ENCODE data around the gene CRYBA2. TPM values are rescaled to one million over a fixed set of nuclear protein-coding genes. Genes with fewer than 3 reads are reported as not detected.

The CRYBA2 gene
- polyA plus RNA-seq, 2 of the 4 experiments (the other 2 are of a cell fraction): not detected

- CTCF ChIA-PET: interaction anchor here (2.7 to 12.4 kb wide), 4 partner anchors 19 to 146 kb away, joined by 9 to 173 read pairs (median 32); partner anchors contain the start of gene NHEJ1
- no peak overlapping the region for H3K4me3 ChIP-seq
- TF ChIP-seq, protein P1, sequence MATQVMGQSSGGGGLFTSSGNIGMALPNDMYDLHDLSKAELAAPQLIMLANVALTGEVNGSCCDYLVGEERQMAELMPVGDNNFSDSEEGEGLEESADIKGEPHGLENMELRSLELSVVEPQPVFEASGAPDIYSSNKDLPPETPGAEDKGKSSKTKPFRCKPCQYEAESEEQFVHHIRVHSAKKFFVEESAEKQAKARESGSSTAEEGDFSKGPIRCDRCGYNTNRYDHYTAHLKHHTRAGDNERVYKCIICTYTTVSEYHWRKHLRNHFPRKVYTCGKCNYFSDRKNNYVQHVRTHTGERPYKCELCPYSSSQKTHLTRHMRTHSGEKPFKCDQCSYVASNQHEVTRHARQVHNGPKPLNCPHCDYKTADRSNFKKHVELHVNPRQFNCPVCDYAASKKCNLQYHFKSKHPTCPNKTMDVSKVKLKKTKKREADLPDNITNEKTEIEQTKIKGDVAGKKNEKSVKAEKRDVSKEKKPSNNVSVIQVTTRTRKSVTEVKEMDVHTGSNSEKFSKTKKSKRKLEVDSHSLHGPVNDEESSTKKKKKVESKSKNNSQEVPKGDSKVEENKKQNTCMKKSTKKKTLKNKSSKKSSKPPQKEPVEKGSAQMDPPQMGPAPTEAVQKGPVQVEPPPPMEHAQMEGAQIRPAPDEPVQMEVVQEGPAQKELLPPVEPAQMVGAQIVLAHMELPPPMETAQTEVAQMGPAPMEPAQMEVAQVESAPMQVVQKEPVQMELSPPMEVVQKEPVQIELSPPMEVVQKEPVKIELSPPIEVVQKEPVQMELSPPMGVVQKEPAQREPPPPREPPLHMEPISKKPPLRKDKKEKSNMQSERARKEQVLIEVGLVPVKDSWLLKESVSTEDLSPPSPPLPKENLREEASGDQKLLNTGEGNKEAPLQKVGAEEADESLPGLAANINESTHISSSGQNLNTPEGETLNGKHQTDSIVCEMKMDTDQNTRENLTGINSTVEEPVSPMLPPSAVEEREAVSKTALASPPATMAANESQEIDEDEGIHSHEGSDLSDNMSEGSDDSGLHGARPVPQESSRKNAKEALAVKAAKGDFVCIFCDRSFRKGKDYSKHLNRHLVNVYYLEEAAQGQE (IDR thresholded peaks at IDR 0.05): no peak
- TF ChIP-seq SREBF2 (IDR thresholded peaks at IDR 0.05) (no peak), EHMT2 (IDR thresholded peaks at IDR 0.05; ENCODE audit: low read depth) (no peak), HOXA7 (CRISPR knock-in tag; IDR thresholded peaks at IDR 0.05) (no peak), ZFP36 (IDR thresholded peaks at IDR 0.05; ENCODE audit: borderline replicate concordance, partially characterized antibody) (no peak), MAX (IDR thresholded peaks at IDR 0.05) (no peak), EHF (CRISPR knock-in tag; IDR thresholded peaks at IDR 0.05) (no peak), FOSB (CRISPR knock-in tag; IDR thresholded peaks at IDR 0.05) (no peak), ESRRA (IDR thresholded peaks at IDR 0.05; ENCODE audit: borderline replicate concordance, low read length) (no peak), CBX8 (IDR thresholded peaks at IDR 0.05) (no peak)
- TF ChIP-seq, protein P2, sequence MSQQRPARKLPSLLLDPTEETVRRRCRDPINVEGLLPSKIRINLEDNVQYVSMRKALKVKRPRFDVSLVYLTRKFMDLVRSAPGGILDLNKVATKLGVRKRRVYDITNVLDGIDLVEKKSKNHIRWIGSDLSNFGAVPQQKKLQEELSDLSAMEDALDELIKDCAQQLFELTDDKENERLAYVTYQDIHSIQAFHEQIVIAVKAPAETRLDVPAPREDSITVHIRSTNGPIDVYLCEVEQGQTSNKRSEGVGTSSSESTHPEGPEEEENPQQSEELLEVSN (IDR thresholded peaks at IDR 0.05; ENCODE audit: borderline replicate concordance, low read depth): no peak
- TF ChIP-seq, protein P3, sequence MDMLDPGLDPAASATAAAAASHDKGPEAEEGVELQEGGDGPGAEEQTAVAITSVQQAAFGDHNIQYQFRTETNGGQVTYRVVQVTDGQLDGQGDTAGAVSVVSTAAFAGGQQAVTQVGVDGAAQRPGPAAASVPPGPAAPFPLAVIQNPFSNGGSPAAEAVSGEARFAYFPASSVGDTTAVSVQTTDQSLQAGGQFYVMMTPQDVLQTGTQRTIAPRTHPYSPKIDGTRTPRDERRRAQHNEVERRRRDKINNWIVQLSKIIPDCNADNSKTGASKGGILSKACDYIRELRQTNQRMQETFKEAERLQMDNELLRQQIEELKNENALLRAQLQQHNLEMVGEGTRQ (IDR thresholded peaks at IDR 0.05): no peak
- no peaks in the 10 kb centered on the region for H3K9me3 ChIP-seq
- no peaks in the 10 kb centered on the region for H3K4me1 ChIP-seq
- WGBS (ENCODE audit: missing lambda C conversion rate): 63% methylated on average over 5 of the region's 5 CpGs
- no peak overlapping the region for H3K27ac ChIP-seq
- no peak overlapping the region for H3K4me2 ChIP-seq
- POLR2A ChIA-PET: no interaction called here
- no peak for DNase-seq (ENCODE audit: low read depth in 1 of 2, low spot score in 1 of 2)
- ATAC-seq: no peak
- no peak for FAIRE-seq
Observed at GRCh38 chr2:219022616-219023015, 29.4 kb upstream of the CRYBA2 start.

GRCh38 chr2:219022041-219022440 is 28.8 kb upstream of the CRYBA2 start:
- 47% methylated on average over 9 of the region's 12 CpGs for WGBS (ENCODE audit: missing lambda C conversion rate)
- TF ChIP-seq MAX (IDR thresholded peaks at IDR 0.05) (no peak), SREBF2 (IDR thresholded peaks at IDR 0.05) (no peak), FOSL2 (IDR thresholded peaks at IDR 0.05) (no peak), FOSL2 (CRISPR knock-in tag; IDR thresholded peaks at IDR 0.05) (no peak), TFCP2L1 (CRISPR knock-in tag; IDR thresholded peaks at IDR 0.05) (no peak), MAZ (IDR thresholded peaks at IDR 0.05; ENCODE audit: borderline replicate concordance, low read depth, low read length) (no peak)
- ChIA-PET POLR2A (no interaction called here), CTCF (interaction anchor here (0.9 to 12.4 kb wide), 6 partner anchors 7 to 135 kb away, joined by 3 to 173 read pairs (median 26); partner anchors contain the start of gene NHEJ1)
- DNase-seq (ENCODE audit: low read depth in 1 of 2, low spot score in 1 of 2) (no peak), FAIRE-seq (no peak), ATAC-seq (no peak)
- H3K4me1 ChIP-seq: no peaks in the 10 kb centered on the region
- no peak overlapping the region for H3K27ac ChIP-seq
- H3K4me3 ChIP-seq: no peak overlapping the region
- H3K4me2 ChIP-seq: no peak overlapping the region
- H3K9me3 ChIP-seq: no peaks in the 10 kb centered on the region

DNA sequence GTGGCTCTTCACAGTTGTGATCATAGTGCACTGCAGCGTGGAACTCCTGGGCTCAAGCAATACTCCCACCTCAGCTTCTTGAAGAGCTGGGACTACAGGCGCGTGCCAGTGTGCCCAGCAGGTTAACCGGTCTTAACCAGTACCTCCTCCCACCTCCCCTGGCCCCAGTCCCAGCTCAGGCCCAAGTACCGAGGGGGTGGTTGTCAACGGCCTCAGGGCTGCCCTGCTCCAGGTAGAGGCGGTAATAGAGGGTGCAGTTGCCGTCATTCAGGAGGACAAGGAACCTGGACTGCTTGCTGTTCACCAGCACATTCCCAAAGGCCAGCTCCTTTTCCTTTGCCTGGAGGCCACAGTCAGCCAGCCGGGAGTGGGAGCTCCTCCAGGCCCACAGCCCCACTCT is 28.4 kb upstream of the CRYBA2 start:
- H3K27ac ChIP-seq: no peak overlapping the region
- TF ChIP-seq POLR2AphosphoS2 (conservative IDR thresholded peaks at IDR 0.05; ENCODE audit: low read length) (no peak), RAD21 (conservative IDR thresholded peaks at IDR 0.05 in 1 of 2, IDR thresholded peaks at IDR 0.05 in 1 of 2) (no peak), CBX8 (IDR thresholded peaks at IDR 0.05) (no peak), ZNF302 (CRISPR knock-in tag; IDR thresholded peaks at IDR 0.05) (no peak), MAZ (IDR thresholded peaks at IDR 0.05; ENCODE audit: borderline replicate concordance, low read depth, low read length) (no peak), GATA3 (IDR thresholded peaks at IDR 0.05; ENCODE audit: borderline replicate concordance) (no peak), RARB (CRISPR knock-in tag; IDR thresholded peaks at IDR 0.05) (no peak), EHMT2 (IDR thresholded peaks at IDR 0.05; ENCODE audit: low read depth) (no peak), BHLHE40 (IDR thresholded peaks at IDR 0.05; ENCODE audit: low read depth, low read length) (no peak), CEBPB (IDR thresholded peaks at IDR 0.05) (no peak), POLR2A (IDR thresholded peaks at IDR 0.05; ENCODE audit: low read length) (no peak), FOXS1 (CRISPR knock-in tag; IDR thresholded peaks at IDR 0.05) (no peak), RFX5 (IDR thresholded peaks at IDR 0.05) (no peak), ZFP36 (IDR thresholded peaks at IDR 0.05; ENCODE audit: borderline replicate concordance, partially characterized antibody) (no peak), CHD4 (IDR thresholded peaks at IDR 0.05; ENCODE audit: borderline replicate concordance) (no peak), CBX2 (IDR thresholded peaks at IDR 0.05; ENCODE audit: borderline replicate concordance, low read depth) (no peak), MAX (IDR thresholded peaks at IDR 0.05) (no peak), HOXB13 (CRISPR knock-in tag; IDR thresholded peaks at IDR 0.05; ENCODE audit: low read depth) (no peak), PHF8 (IDR thresholded peaks at IDR 0.05; ENCODE audit: borderline replicate concordance, low read depth) (no peak)

More for the DNA sequence above, 28.4 kb upstream of the CRYBA2 start:
- H3K9me3 ChIP-seq: no peaks in the 10 kb centered on the region
- H3K4me2 ChIP-seq: no peak overlapping the region
- WGBS (ENCODE audit: missing lambda C conversion rate): 68% methylated on average over 7 of the region's 9 CpGs
- CTCF ChIA-PET: interaction anchor here (0.8 to 7.8 kb wide), 7 partner anchors 8 to 123 kb away, joined by 3 to 53 read pairs (median 5); no protein-coding TSS in a partner anchor
- FAIRE-seq: no peak
- POLR2A ChIA-PET: no interaction called here
- no peak for ATAC-seq
- no peak overlapping the region for H3K4me3 ChIP-seq
- DNase-seq (ENCODE audit: low read depth in 1 of 2, low spot score in 1 of 2): no peak
- H3K4me1 ChIP-seq: no peaks in the 10 kb centered on the region

Measured in A549 (cell line).